HEK293T (cell line): Measurements from ENCODE around the gene PITX1.

Experiments
- CTBP1 ChIP-seq: fragments of 450-650 bp; IDR thresholded peaks from 2 replicates; pipeline ENCODE4 v1.6.1; 2016; ENCODE audit warnings: borderline replicate concordance
- ELF4 ChIP-seq: fragments of 450-650 bp; IDR thresholded peaks from 2 replicates; pipeline ENCODE4 v1.6.1; 2017; ENCODE audit warnings: antibody characterized with exemption
- FOXK2 ChIP-seq: fragments of 450-650 bp; IDR thresholded peaks from 2 replicates; pipeline ENCODE4 v1.6.1; 2016; ENCODE audit warnings: mild to moderate bottlenecking
- FOXM1 ChIP-seq: fragments of 450-650 bp; IDR thresholded peaks from 2 replicates; pipeline ENCODE4 v1.6.1; 2017; ENCODE audit warnings: mild to moderate bottlenecking, borderline replicate concordance
- HDGF ChIP-seq: fragments of 450-650 bp; IDR thresholded peaks from 2 replicates; pipeline ENCODE4 v1.6.1; 2017; ENCODE audit warnings: antibody characterized with exemption, borderline replicate concordance
- L3MBTL2 ChIP-seq: fragments of 450-650 bp; conservative IDR thresholded peaks from 2 replicates; pipeline ENCODE4 v1.6.1; 2016; ENCODE audit warnings: mild to moderate bottlenecking
- PKNOX1 ChIP-seq: fragments of 450-650 bp; IDR thresholded peaks from 2 replicates; pipeline ENCODE4 v1.6.1; 2016
- SP1 ChIP-seq: fragments of 450-650 bp; IDR thresholded peaks from 2 replicates; pipeline ENCODE4 v1.6.1; 2017
- TARDBP ChIP-seq: fragments of 450-650 bp; IDR thresholded peaks from 2 replicates; pipeline ENCODE4 v1.6.1; 2016
- ZNF384 ChIP-seq: fragments of 450-650 bp; IDR thresholded peaks from 2 replicates; pipeline ENCODE4 v1.6.1; 2016

- TF ChIP-seq ELF4 (no peak), FOXM1 (no peak), L3MBTL2 (no peak), PKNOX1 (no peak), TARDBP (no peak), SP1 (no peak), CTBP1 (no peak), HDGF (no peak), FOXK2 (no peak), ZNF384 (no peak)
Measured at GRCh38 chr5:135062216-135063055, 28.4 kb upstream of the PITX1 start.
